ENCODE results near the gene LAG3.

The LAG3 gene

DNA sequence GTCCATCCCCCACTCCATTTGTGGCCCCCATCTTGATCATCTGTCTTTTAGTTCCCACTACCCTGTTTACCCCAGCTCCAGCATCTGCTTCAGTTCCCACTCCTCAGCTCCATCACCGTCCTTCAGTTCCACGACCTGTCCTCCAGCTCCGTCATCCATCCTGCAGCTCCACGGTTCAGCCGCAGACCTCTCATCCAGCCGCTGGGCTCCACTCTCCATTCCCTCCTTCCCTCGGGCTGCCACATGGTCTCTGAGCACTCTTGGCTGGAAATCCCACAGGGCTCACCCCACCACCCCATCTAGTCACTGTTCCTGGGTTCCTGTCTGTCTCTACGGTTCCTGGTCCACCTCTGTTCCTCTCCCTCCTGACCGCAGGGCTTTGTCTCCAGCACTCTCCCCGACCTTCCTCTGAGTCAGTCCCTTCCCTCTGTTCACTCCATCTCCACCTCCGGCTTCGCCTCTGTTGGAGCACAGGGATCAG lies 52.6 kb downstream of the LAG3 start:
- CTCF ChIA-PET, result interaction anchor here (0.6 to 17.9 kb wide), 31 partner anchors 8 to 274 kb away, joined by 3 to 316 read pairs (median 6); partner anchors contain the start of genes CDCA3, COPS7A, GNB3 and MLF2
- DNase-seq (ENCODE audit: low read depth, low spot score), result no peak
- POLR2A ChIA-PET, result interaction anchor here (0.7 to 2.0 kb wide), 2 partner anchors 72 to 74 kb away, joined by 3 to 10 read pairs; partner anchors contain the start of gene MLF2
- TF ChIP-seq, protein P1, sequence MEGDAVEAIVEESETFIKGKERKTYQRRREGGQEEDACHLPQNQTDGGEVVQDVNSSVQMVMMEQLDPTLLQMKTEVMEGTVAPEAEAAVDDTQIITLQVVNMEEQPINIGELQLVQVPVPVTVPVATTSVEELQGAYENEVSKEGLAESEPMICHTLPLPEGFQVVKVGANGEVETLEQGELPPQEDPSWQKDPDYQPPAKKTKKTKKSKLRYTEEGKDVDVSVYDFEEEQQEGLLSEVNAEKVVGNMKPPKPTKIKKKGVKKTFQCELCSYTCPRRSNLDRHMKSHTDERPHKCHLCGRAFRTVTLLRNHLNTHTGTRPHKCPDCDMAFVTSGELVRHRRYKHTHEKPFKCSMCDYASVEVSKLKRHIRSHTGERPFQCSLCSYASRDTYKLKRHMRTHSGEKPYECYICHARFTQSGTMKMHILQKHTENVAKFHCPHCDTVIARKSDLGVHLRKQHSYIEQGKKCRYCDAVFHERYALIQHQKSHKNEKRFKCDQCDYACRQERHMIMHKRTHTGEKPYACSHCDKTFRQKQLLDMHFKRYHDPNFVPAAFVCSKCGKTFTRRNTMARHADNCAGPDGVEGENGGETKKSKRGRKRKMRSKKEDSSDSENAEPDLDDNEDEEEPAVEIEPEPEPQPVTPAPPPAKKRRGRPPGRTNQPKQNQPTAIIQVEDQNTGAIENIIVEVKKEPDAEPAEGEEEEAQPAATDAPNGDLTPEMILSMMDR (IDR thresholded peaks at IDR 0.05; ENCODE audit: insufficient read depth, low read length, missing control alignments), result no peak
- H3K4me3 ChIP-seq (ENCODE audit: low read depth, low read length), result peak overlapping the region; percentile 48

DNA sequence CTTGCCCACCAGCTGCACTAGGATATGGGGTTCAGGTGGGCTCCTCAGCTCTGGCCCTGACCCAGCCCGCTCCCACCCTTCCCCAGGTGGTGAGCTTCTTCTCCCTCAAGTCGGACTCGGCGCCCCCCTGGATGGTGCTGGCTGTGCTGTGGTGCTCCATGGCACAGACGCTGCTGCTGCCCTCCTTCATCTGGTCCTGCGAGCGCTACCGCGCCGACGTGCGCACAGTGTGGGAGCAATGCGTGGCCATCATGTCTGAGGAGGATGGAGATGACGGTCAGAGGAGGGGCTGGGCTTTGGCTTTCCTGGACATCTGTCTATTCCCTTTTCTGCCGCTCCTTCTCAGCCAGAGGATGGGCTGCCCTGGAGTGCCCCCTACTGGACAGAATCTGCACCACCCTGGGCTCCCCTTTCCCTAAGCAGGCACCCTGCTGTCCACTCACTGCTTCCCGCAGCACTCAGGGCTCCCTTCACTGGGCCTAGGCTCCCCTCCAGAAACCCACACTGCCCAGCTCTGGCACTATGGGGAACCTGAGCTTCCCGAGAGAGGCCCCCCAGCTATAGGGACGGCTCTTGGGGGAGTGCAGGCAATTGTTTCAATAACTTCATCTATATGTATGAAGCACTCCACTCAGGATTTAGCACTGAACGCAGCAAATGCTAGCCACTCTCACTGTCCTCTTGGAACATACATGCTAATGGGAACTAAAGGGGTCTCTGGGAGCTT lies 53.2 kb downstream of the LAG3 start:
- TF ChIP-seq, protein P1 (IDR thresholded peaks at IDR 0.05; ENCODE audit: insufficient read depth, low read length, missing control alignments), result peak; percentile 90
- H3K4me3 ChIP-seq (ENCODE audit: low read depth, low read length), result peak overlapping the region; percentile 48
- peak; percentile 26 for DNase-seq (ENCODE audit: low read depth, low spot score)
- CTCF ChIA-PET, result interaction anchor here (0.6 to 17.9 kb wide), 38 partner anchors 9 to 275 kb away, joined by 3 to 316 read pairs (median 6); partner anchors contain the start of genes CDCA3, COPS7A, GNB3 and MLF2
- POLR2A ChIA-PET, result interaction anchor here (0.7 to 3.7 kb wide), 2 partner anchors 73 to 74 kb away, joined by 3 to 24 read pairs; partner anchors contain the start of gene MLF2

DNA sequence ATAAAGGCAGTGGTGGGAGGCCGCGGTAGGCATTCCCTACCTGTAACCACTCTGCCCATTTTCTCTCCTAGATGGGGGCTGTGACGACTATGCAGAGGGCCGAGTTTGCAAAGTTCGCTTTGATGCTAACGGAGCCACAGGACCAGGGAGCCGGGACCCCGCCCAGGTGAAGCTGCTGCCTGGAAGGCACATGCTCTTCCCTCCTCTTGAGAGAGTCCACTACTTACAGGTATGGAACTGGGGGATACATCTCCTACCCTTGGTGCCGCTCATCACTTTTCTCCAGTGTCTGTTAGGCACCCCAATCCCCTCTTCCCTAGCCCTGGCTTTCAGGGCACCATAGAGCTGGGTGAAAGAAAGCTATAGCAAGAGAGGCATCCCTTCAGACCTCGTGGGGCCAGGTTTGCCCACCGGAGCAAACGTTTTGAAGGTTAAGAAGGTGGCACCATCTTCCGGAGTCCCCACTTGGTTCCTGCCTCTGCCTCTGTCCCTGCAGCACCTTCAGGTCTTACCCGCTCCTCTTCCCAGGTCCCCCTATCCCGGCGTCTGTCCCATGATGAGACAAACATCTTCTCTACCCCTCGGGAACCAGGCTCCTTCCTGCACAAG lies 53.9 kb downstream of the LAG3 start:
- ChIA-PET POLR2A (interaction anchor here (0.6 to 3.7 kb wide), 3 partner anchors 45 to 145 kb away, joined by 3 to 24 read pairs (median 3); partner anchors contain the start of gene MLF2), CTCF (interaction anchor here (0.6 to 17.9 kb wide), 25 partner anchors 8 to 256 kb away, joined by 3 to 316 read pairs (median 7); partner anchors contain the start of genes CDCA3, COPS7A, GNB3 and MLF2)
- TF ChIP-seq, protein P1 (IDR thresholded peaks at IDR 0.05; ENCODE audit: insufficient read depth, low read length, missing control alignments), result no peak
- no peak overlapping the region for H3K4me3 ChIP-seq (ENCODE audit: low read depth, low read length)
- no peak for DNase-seq (ENCODE audit: low read depth, low spot score)

DNA sequence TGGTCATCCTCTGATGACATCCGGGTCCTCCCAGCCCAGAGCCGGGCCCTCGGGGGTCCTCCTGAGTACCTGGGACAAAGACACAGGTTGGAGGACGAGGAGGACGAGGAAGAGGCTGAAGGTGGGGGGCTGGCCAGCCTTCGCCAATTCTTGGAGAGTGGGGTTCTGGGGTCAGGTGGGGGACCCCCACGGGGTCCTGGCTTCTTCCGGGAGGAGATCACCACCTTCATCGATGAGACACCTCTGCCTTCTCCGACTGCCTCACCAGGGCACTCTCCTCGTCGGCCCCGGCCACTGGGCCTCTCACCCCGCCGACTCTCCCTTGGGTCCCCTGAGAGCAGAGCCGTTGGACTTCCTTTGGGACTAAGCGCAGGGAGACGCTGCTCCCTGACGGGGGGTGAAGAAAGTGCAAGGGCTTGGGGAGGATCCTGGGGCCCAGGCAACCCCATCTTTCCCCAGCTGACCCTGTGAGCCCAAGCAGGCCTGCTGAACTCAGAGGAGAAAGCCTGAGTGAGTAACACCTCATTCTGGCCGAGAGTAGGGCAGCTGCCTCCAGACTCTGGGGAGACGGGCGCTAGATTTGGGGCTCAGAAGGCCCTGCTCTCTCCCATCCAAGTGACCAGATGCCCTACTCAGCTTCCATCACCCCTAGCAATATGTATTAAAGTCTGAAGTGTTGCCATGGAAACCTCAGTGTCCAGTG lies 54.6 kb downstream of the LAG3 start:
- no peak for DNase-seq (ENCODE audit: low read depth, low spot score)
- H3K4me3 ChIP-seq (ENCODE audit: low read depth, low read length), result no peak overlapping the region; the same call in 1 of the 2 replicates
- POLR2A ChIA-PET, result interaction anchor here (0.6 to 4.6 kb wide), 8 partner anchors 14 to 145 kb away, joined by 3 to 24 read pairs (median 4); partner anchors contain the start of genes CDCA3, COPS7A, GNB3 and MLF2
- CTCF ChIA-PET, result interaction anchor here (0.8 to 17.9 kb wide), 19 partner anchors 8 to 256 kb away, joined by 3 to 316 read pairs (median 19); partner anchors contain the start of genes CDCA3, COPS7A, GNB3 and MLF2
- TF ChIP-seq, protein P1 (IDR thresholded peaks at IDR 0.05; ENCODE audit: insufficient read depth, low read length, missing control alignments), result no peak

DNA sequence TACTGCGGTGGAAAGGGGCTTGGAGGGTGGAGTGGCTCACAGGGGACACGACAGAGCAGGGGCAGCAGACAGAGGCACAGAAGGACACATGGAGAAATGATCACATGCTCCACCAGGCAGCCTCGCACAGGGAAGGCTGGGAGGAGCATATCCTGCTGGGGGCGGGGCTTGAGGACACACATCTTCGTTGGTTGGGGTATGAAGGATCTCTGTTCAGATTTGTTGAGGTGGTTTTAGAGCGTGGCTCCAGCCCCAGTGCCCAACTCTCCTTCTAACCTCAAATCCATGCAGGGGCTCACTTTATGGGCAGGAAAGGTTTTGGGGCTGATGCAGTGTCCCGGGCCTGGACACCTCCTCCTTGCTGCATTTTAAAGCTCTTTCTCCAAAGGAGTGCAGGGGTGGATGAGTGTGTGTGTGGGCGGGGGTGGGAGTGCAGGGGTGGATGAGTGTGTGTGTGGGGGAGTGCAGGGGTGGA lies 55.2 kb downstream of the LAG3 start:
- H3K4me3 ChIP-seq (ENCODE audit: low read depth, low read length), result peak overlapping the region; percentile 46
- ChIA-PET CTCF (interaction anchor here (1.2 to 17.9 kb wide), 12 partner anchors 7 to 104 kb away, joined by 3 to 316 read pairs (median 44); partner anchors contain the start of genes CDCA3, COPS7A, GNB3 and MLF2), POLR2A (interaction anchor here (0.7 to 4.6 kb wide), 9 partner anchors 13 to 103 kb away, joined by 3 to 25 read pairs (median 14); partner anchors contain the start of genes CDCA3, COPS7A, GNB3 and MLF2)
- DNase-seq (ENCODE audit: low read depth, low spot score), result no peak
- TF ChIP-seq, protein P1 (IDR thresholded peaks at IDR 0.05; ENCODE audit: insufficient read depth, low read length, missing control alignments), result no peak
